Ascending aorta (tissue), 2 donors: Measurements from ENCODE around the gene ANKRD23. TPM values are rescaled to one million over a fixed set of nuclear protein-coding genes. Genes with fewer than 3 reads are reported as not detected.

Experiments
- DNase-seq, 2 donors: peaks; one replicate each; pipeline ENCODE4 v3.0.0-alpha.2; 2019; ENCODE audit warnings: low spot score in 2 of 2
- H3K27ac ChIP-seq, 2 donors: fragments of 200-600 bp; sonication (generic); one replicate each; pipeline ENCODE4 v1.5.1; 2016 to 2017; ENCODE audit warnings: mild to moderate bottlenecking in 1 of 2
- H3K27me3 ChIP-seq: fragments of 200-600 bp; sonication (generic); one replicate; pipeline ENCODE4 v1.5.1; 2017
- H3K36me3 ChIP-seq, 2 donors: fragments of 200-600 bp; sonication (generic); one replicate each; pipeline ENCODE4 v1.5.1; 2016
- H3K4me1 ChIP-seq, 2 donors: fragments of 200-600 bp; sonication (generic); one replicate each; pipeline ENCODE4 v1.5.1; 2016 to 2017; ENCODE audit warnings: mild to moderate bottlenecking in 1 of 2
- H3K4me3 ChIP-seq, 2 donors: fragments of 200-600 bp; sonication (generic); one replicate each; pipeline ENCODE4 v1.5.1; 2016 to 2017; ENCODE audit warnings: mild to moderate bottlenecking in 1 of 2
- H3K9me3 ChIP-seq, 2 donors: fragments of 200-600 bp; sonication (generic); one replicate each; pipeline ENCODE4 v1.5.1; 2016
- intact Hi-C: fragments of 100-400 bp; cut with DNase I; formaldehyde crosslinking; loops from one replicate; pipeline ENCODE4 v1.15.1; 2023
- total RNA-seq: library from RNA; depleted of rRNA; stranded (reverse); fragments of >200 nt; gene quantifications from one replicate; pipeline ENCODE4 v1.1.0, GENCODE V29; 2016
- TF ChIP-seq, protein P1 (sequence below), 3 experiments: fragments of 200-600 bp in 2 of 3; fragments of 450-650 bp in 1 of 3; sonication (generic) in 2 of 3; IDR thresholded peaks; one replicate each; pipeline ENCODE4 v1.5.1; 2016 to 2019; ENCODE audit warnings: antibody characterized with exemption in 3 of 3, mild to moderate bottlenecking in 1 of 3, moderate library complexity in 1 of 3

ANKRD23 gene
- total RNA-seq, 1 donor from 2014 or later = 4.0 TPM

DNA sequence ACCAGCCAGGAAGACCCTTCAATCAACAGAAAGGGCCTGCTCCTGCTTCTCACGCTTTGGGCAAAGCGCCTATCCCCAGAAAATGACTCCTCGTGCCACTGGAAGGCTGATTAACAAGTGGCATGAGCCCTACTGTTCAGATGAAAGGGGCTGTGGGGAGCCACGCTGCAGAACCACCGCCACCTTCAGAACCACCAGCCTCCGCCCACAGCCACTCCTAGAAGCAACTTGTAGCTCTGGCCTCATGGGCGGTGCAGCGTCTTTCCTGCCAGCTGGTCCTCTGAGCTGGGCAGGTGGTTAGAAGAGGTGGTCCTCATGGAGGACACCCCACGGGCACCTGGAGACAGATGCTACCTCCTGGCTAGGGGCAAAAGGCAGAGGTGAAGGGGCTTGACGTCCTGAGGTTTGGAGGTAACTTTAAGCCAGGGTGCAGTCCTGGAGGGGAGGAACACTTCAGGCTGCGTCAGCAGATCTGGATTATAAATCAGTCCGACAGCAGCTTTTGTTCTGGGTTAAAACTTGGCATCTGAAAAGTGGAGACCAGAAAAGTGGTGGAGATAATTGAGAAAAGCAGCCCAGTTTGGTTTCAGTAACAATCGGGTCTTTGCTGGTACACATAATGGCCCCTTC is 26.9 kb upstream of the ANKRD23 start:
- Histone ChIP-seq H3K4me1 (peaks cover 18 to 42% of the 10 kb centered on the region in 2 donors), H3K27ac (peak overlapping the region; percentile 96 to 99)
- no peak for DNase-seq

DNA sequence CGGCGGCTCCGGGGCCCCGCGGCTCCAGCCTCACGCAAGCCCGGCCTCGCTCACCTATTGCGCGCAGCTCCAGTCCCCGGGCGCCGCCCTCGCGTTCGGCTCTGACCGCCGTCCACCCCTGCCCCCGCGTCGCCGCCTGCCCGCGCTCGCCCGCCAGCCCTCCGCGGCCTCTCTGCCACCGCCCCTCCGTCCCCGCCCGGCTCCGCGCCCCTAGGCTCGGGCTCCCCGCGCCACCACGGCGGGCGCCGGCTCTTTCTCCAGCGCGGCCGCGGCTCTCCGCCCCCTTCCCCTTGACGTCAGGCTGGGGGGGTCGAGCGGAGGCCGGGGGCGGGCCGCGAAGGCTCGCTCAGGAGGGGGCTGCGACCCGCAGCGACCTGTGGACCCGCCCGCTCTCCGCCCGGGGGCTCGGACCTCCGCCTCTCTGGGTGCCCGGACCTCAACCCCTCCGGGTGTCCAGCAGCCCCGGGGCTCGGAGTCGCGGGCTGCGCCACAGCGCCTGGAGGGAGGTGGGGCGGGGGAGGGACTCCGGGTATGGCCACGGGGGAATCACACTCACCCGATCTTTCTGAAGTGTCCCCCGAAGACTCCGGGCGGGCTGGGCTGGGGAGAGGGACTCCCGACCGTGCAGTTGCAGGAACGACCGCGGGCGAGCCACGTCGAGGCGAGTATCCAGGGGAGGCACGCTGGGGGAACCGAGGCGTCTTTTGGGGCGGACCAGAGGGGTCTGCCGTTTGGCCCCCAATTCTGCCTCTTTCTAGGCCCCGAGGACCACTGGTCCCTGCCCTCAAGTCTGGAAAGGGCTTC is 26.2 kb upstream of the ANKRD23 start, which contains the start of gene SEMA4C:
Gene SEMA4C, minus strand, starts transcription at position 259 of the 804 bp plus-strand sequence. CDS start 2,194 bp downstream, outside the sequence.
- H3K36me3 ChIP-seq = peaks cover 24 to 25% of the 10 kb centered on the region in 2 donors
- H3K9me3 ChIP-seq = no peaks in the 10 kb centered on the region
- H3K4me1 ChIP-seq = peaks cover 18 to 42% of the 10 kb centered on the region in 2 donors
- H3K4me3 ChIP-seq = peak within 1 kb of the TSS; percentile 88 to 98
- TF ChIP-seq, protein P1, sequence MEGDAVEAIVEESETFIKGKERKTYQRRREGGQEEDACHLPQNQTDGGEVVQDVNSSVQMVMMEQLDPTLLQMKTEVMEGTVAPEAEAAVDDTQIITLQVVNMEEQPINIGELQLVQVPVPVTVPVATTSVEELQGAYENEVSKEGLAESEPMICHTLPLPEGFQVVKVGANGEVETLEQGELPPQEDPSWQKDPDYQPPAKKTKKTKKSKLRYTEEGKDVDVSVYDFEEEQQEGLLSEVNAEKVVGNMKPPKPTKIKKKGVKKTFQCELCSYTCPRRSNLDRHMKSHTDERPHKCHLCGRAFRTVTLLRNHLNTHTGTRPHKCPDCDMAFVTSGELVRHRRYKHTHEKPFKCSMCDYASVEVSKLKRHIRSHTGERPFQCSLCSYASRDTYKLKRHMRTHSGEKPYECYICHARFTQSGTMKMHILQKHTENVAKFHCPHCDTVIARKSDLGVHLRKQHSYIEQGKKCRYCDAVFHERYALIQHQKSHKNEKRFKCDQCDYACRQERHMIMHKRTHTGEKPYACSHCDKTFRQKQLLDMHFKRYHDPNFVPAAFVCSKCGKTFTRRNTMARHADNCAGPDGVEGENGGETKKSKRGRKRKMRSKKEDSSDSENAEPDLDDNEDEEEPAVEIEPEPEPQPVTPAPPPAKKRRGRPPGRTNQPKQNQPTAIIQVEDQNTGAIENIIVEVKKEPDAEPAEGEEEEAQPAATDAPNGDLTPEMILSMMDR (IDR thresholded peaks at IDR 0.05) = peak in 1 of 3 experiments; percentile 6
- H3K27me3 ChIP-seq = no peaks in the 10 kb centered on the region
- intact Hi-C loops = loop anchor here (1.0 to 10.0 kb wide), 7 partner anchors 12 to 605 kb away; partner anchors contain the start of genes ANKRD36, ANKRD39, CIAO1 and FAHD2B
- H3K27ac ChIP-seq = peak within 1 kb of the TSS; percentile 96 to 99
- DNase-seq = peak in 1 of 2 donors; percentile 85

More for the DNA sequence above, 26.9 kb upstream of the ANKRD23 start:
- H3K4me3 ChIP-seq = peak overlapping the region; percentile 88 to 98
- peaks cover 17% of the 10 kb centered on the region in 2 donors for H3K36me3 ChIP-seq
- no peaks in the 10 kb centered on the region for H3K27me3 ChIP-seq
- intact Hi-C loops = loop anchor here (2.0 to 10.0 kb wide), 2 partner anchors 16 to 606 kb away; partner anchors contain the start of genes CIAO1 and TMEM127
- TF ChIP-seq, protein P1 (IDR thresholded peaks at IDR 0.05) = no peak
- H3K9me3 ChIP-seq = no peaks in the 10 kb centered on the region

DNA sequence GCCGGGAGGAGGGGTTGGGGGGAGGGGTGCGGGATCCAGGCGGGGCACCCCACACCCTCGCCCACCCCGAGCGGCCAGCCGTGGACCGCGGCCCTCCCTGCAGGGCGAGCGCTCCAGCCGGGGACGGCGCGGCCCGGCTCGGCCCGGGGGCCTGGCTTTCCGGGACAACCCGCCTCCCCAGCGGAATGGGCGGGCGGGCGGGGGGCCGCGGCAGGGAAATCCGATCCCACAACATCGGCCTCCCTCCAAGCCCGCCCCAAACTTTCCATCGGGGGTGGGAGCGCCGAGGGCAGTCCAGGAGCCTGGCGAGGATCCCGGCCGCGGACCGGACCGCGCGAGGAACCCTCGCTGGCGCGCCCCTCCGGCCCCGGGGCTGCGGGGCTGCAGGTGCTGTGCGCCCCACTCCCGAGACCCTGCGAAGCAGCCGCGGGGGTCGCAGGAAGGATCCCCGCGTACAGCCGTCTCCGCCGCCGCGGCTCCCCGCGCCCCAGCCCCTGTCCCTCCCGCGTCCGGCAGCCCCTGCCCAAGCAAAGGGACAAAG is 25.5 kb upstream of the ANKRD23 start:
- intact Hi-C loops = loop anchor here (1.0 to 10.0 kb wide), 5 partner anchors 11 to 243 kb away; partner anchors contain the start of genes ANKRD36, ANKRD39 and FAHD2B
- H3K4me1 ChIP-seq = peaks cover 18 to 42% of the 10 kb centered on the region in 2 donors
- DNase-seq = peak in 1 of 2 donors; percentile 92

DNA sequence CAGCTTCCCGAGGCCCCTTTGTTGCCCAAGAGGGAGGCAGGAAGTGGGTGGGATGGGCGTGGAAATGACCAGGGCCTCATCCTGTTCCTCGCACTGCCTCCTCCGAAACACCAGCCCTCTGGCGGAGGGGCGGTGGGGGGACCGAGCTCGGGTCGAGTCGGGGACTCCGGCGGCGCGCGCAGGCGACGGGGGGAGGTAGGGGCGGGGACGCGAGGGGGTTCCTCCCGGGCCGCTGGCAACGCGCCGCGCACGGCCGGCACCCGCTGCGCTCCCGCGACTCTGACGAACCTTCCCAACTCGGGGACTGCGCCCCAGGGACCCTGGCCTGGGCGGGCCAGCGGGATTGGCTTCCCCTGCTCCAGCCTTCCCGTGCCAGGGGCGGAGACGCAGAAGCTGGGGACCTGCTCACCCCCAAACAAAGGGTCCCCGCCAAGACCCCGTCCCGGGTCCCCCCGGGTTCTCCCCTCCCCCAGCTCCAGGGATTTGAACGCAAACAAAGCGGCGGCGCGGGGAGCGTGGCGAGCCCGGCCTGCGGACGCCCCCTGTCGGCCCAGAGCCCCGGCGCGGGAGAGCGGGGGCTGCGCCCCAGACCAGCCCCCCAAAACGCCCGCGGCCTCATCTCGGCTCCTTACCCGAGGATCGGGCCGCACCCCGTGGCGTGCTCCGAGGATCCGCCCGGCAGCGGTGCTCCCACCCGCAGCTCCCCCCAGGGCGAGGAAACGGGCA is 24.9 kb upstream of the ANKRD23 start:
- Histone ChIP-seq H3K4me3 (peak overlapping the region; percentile 88 to 98), H3K9me3 (no peaks in the 10 kb centered on the region), H3K4me1 (peaks cover 18 to 38% of the 10 kb centered on the region in 2 donors), H3K27me3 (no peaks in the 10 kb centered on the region), H3K27ac (peak overlapping the region; percentile 96 to 99), H3K36me3 (peaks cover 37 to 38% of the 10 kb centered on the region in 2 donors)
- TF ChIP-seq, protein P1 (IDR thresholded peaks at IDR 0.05) = peak; percentile 51 to 66 (median 62)
- intact Hi-C loops = loop anchor here (1.0 to 10.0 kb wide), 5 partner anchors 10 to 244 kb away; partner anchors contain the start of genes ANKRD36, ANKRD39 and FAHD2B
- DNase-seq = peak; percentile 73 to 95

More for the DNA sequence above, 25.5 kb upstream of the ANKRD23 start:
- H3K27ac ChIP-seq = peak overlapping the region; percentile 96 to 99
- H3K27me3 ChIP-seq = no peaks in the 10 kb centered on the region
- H3K4me3 ChIP-seq = peak overlapping the region; percentile 88 to 98
- TF ChIP-seq, protein P1 (IDR thresholded peaks at IDR 0.05) = no peak
- peaks cover 31% of the 10 kb centered on the region in 2 donors for H3K36me3 ChIP-seq
- no peaks in the 10 kb centered on the region for H3K9me3 ChIP-seq
